Lower lobe of right lung (tissue), 2 donors: ENCODE data around the gene TMA7B. TPM values are rescaled to one million over a fixed set of nuclear protein-coding genes. Genes with fewer than 3 reads are reported as not detected.

Experiments used
- ATAC-seq, 2 donors: fragments of 200-7000 bp; cut with Tn5 transposase; one replicate each; pipeline ENCODE4 v1.9.1; 2020 to 2022; ENCODE audit warnings: mild to moderate bottlenecking in 2 of 2, moderate library complexity in 2 of 2
- DNase-seq: peaks from one replicate; pipeline ENCODE4 v3.0.0-alpha.2; 2020
- H3K27ac ChIP-seq: fragments of 200-600 bp; one replicate; pipeline ENCODE4 v1.8.0; 2022
- H3K27me3 ChIP-seq: fragments of 200-600 bp; one replicate; pipeline ENCODE4 v1.8.0; 2022; ENCODE audit warnings: low read depth
- H3K36me3 ChIP-seq: fragments of 200-600 bp; one replicate; pipeline ENCODE4 v1.8.0; 2022; ENCODE audit warnings: mild to moderate bottlenecking
- H3K4me1 ChIP-seq: fragments of 200-600 bp; one replicate; pipeline ENCODE4 v1.8.0; 2022
- H3K4me3 ChIP-seq: fragments of 200-600 bp; one replicate; pipeline ENCODE4 v1.8.0; 2022; ENCODE audit warnings: mild to moderate bottlenecking
- H3K9me3 ChIP-seq: fragments of 200-600 bp; one replicate; pipeline ENCODE4 v1.8.0; 2022
- CTCF ChIP-seq: fragments of 200-600 bp; IDR thresholded peaks from one replicate; pipeline ENCODE4 v1.8.0; 2022; ENCODE audit warnings: antibody characterized with exemption, mild to moderate bottlenecking
- intact Hi-C: fragments of 100-400 bp; cut with DNase I; formaldehyde crosslinking; loops from one replicate; pipeline ENCODE4 v1.11.0; 2022
- total RNA-seq: library from RNA; stranded (reverse); fragmentation: NEBNext Ultra II Directional; extraction: Animal tissue kit (Norgen Biotek cat#: 25700); gene quantifications from one replicate; pipeline ENCODE4 v1.2.1, GENCODE V29; 2021
- donor health status: DM: no; HTN: yes; CAD: no; lungs with severe emphysema.

TMA7B gene
- total RNA-seq, 1 donor from 2014 or later = 1.4 TPM

- DNase-seq (peak; percentile 58), ATAC-seq (peak; percentile 75 to 79)
- H3K27ac ChIP-seq = no peak within 1 kb of the TSS
- intact Hi-C loops = no loop called here
- H3K4me1 ChIP-seq = peaks cover 4% of the 10 kb centered on the region
- H3K27me3 ChIP-seq = peaks cover 53% of the 10 kb centered on the region
- H3K36me3 ChIP-seq = no peaks in the 10 kb centered on the region
- no peak for TF ChIP-seq CTCF
- peak within 1 kb of the TSS; percentile 43 for H3K4me3 ChIP-seq
- no peaks in the 10 kb centered on the region for H3K9me3 ChIP-seq
Observed at GRCh38 chr22:39994566-39995392, 34.6 kb downstream of the TMA7B start, which contains the start of gene FAM83F. Gene FAM83F, plus strand, starts transcription at chr22:39994954. Its CDS starts 89 bp downstream, at chr22:39995043.

- H3K9me3 ChIP-seq = no peaks in the 10 kb centered on the region
- H3K27ac ChIP-seq = no peak overlapping the region
- peaks cover 53% of the 10 kb centered on the region for H3K27me3 ChIP-seq
- no peak for TF ChIP-seq CTCF
- no peaks in the 10 kb centered on the region for H3K36me3 ChIP-seq
- DNase-seq (no peak), ATAC-seq (peak; percentile 5 to 22)
- peaks cover 4% of the 10 kb centered on the region for H3K4me1 ChIP-seq
- intact Hi-C loops = no loop called here
- H3K4me3 ChIP-seq = peak overlapping the region; percentile 43
Observed at GRCh38 chr22:39995393-39996252, 35.4 kb downstream of the TMA7B start.

- peaks cover 4% of the 10 kb centered on the region for H3K4me1 ChIP-seq
- H3K27me3 ChIP-seq = peaks cover 53% of the 10 kb centered on the region
- no peaks in the 10 kb centered on the region for H3K36me3 ChIP-seq
- no peak for DNase-seq
- no peak for TF ChIP-seq CTCF
- H3K4me3 ChIP-seq = no peak overlapping the region
- intact Hi-C loops = no loop called here
- H3K9me3 ChIP-seq = no peaks in the 10 kb centered on the region
- no peak overlapping the region for H3K27ac ChIP-seq
- ATAC-seq = no peak
Observed at GRCh38 chr22:39996732-39997131, 36.5 kb downstream of the TMA7B start.

DNA sequence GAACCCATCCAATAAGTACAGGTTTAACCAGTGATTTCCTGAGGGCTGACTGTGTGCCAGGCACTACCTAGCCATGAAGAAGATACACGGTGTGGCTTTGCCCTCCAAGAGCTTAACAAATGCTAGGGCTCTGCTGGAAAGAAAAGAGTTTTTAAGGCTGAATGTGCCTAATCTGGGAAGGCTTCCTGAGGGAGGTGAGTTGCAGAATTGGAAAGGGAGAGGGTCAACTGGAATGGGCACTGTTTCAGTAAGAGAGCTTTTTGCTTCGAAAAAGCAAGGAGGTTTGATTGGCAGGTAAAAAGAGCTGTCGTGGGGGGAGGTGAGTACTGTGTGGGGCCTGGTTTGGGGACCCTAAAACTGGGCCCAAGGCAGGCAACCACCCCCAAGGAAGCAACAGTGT, 37.2 kb downstream of the TMA7B start:
- H3K27ac ChIP-seq = no peak overlapping the region
- DNase-seq = no peak

More for the DNA sequence above, 37.2 kb downstream of the TMA7B start:
- Histone ChIP-seq H3K9me3 (no peaks in the 10 kb centered on the region), H3K4me1 (peaks cover 4% of the 10 kb centered on the region), H3K4me3 (no peak overlapping the region), H3K27me3 (peaks cover 52% of the 10 kb centered on the region), H3K36me3 (no peaks in the 10 kb centered on the region)
- TF ChIP-seq CTCF = no peak
- no peak for ATAC-seq
- intact Hi-C loops = no loop called here
